SU-DHL-6 (cell line): ENCODE results near the gene DCTN2.

Experiments used
- H2AFZ ChIP-seq: fragments of 200-600 bp; sonication (generic); 2 replicates; pipeline ENCODE4 v1.6.1; 2014; ENCODE audit warnings: low read depth, mild to moderate bottlenecking, moderate library complexity, mixed read lengths, antibody characterized with exemption, low read length; ENCODE audit not compliant: severe bottlenecking
- H3F3A ChIP-seq: fragments of 200-600 bp; shearing (Covaris generic); 2 replicates; pipeline ENCODE4 v1.6.0; 2016; ENCODE audit warnings: antibody characterized with exemption, mild to moderate bottlenecking; ENCODE audit not compliant: insufficient read depth
- H3K27ac ChIP-seq: fragments of 200-600 bp; sonication (generic); 2 replicates; pipeline ENCODE4 v1.5.1; 2016; ENCODE audit warnings: low read depth, mild to moderate bottlenecking, low read length, moderate library complexity, mixed read lengths
- H3K27me3 ChIP-seq: fragments of 200-600 bp; sonication (generic), shearing (Covaris generic); 2 replicates; pipeline ENCODE4 v1.6.0; 2014; ENCODE audit warnings: mild to moderate bottlenecking, low read length
- H3K36me3 ChIP-seq: fragments of 200-600 bp; sonication (generic); 2 replicates; pipeline ENCODE4 v1.6.1; 2014; ENCODE audit warnings: mild to moderate bottlenecking, low read length, mixed read lengths
- H3K4me2 ChIP-seq: fragments of 300-600, 200-600 bp; shearing (Covaris generic), sonication (generic); 2 replicates; pipeline ENCODE4 v1.6.0; 2014; ENCODE audit warnings: low read length, low read depth, mild to moderate bottlenecking; ENCODE audit not compliant: poor library complexity, severe bottlenecking
- H3K4me3 ChIP-seq: fragments of 200-600 bp; sonication (generic); 2 replicates; pipeline ENCODE4 v1.5.1; 2014; ENCODE audit warnings: antibody characterized with exemption, low read length, mild to moderate bottlenecking, mixed read lengths; ENCODE audit not compliant: insufficient read depth, poor library complexity, severe bottlenecking
- H3K79me2 ChIP-seq: fragments of 200-600 bp; sonication (generic); 2 replicates; pipeline ENCODE4 v1.6.1; 2014; ENCODE audit warnings: mild to moderate bottlenecking, low read length, moderate library complexity; ENCODE audit not compliant: insufficient read depth
- H3K9ac ChIP-seq: fragments of 200-600 bp; sonication (generic); 2 replicates; pipeline ENCODE4 v1.7.0; 2014; ENCODE audit warnings: mild to moderate bottlenecking, low read length
- H3K9me2 ChIP-seq: fragments of 200-600 bp; sonication (generic); replicated peaks from 2 replicates; pipeline ENCODE4 v1.6.1; 2014; ENCODE audit warnings: low read length; ENCODE audit not compliant: insufficient read depth
- H3K9me3 ChIP-seq: fragments of 200-600 bp; sonication (generic); 2 replicates; pipeline ENCODE4 v1.6.1; 2014; ENCODE audit warnings: low read length, mixed read lengths; ENCODE audit not compliant: insufficient read depth
- H4K20me1 ChIP-seq: fragments of 200-600 bp; sonication (generic); 2 replicates; pipeline ENCODE4 v1.6.1; 2014; ENCODE audit warnings: low read depth, mild to moderate bottlenecking, antibody characterized with exemption, low read length, moderate library complexity, mixed read lengths
- EZH2phosphoT487 ChIP-seq: fragments of 200-600 bp; sonication (generic), shearing (Covaris generic); conservative IDR thresholded peaks from 2 replicates; pipeline ENCODE4 v1.6.1; 2018; ENCODE audit warnings: mild to moderate bottlenecking, antibody characterized with exemption, low read length, moderate library complexity, mixed read lengths
- TF ChIP-seq, protein P1 (sequence below): fragments of 200-600 bp; sonication (generic); IDR thresholded peaks from one replicate; pipeline ENCODE4 v1.5.1; 2017; ENCODE audit warnings: antibody characterized with exemption, mild to moderate bottlenecking, low read length, moderate library complexity; ENCODE audit not compliant: insufficient read depth, poor library complexity, severe bottlenecking

The DCTN2 gene

GRCh38 chr12:57498571-57498970 is 48.4 kb downstream of the DCTN2 start:
- Histone ChIP-seq H2AFZ (no peak overlapping the region), H3K9ac (no peak overlapping the region), H3K27me3 (no peaks in the 10 kb centered on the region), H3F3A (no peaks in the 10 kb centered on the region), H3K27ac (no peak overlapping the region), H4K20me1 (no peaks in the 10 kb centered on the region), H3K4me2 (no peak overlapping the region), H3K79me2 (no peaks in the 10 kb centered on the region), H3K9me3 (no peaks in the 10 kb centered on the region), H3K9me2 (no peaks in the 10 kb centered on the region), H3K4me3 (no peak overlapping the region), H3K36me3 (peaks cover 26% of the 10 kb centered on the region)
- no peak for TF ChIP-seq EZH2phosphoT487
- TF ChIP-seq, protein P1, sequence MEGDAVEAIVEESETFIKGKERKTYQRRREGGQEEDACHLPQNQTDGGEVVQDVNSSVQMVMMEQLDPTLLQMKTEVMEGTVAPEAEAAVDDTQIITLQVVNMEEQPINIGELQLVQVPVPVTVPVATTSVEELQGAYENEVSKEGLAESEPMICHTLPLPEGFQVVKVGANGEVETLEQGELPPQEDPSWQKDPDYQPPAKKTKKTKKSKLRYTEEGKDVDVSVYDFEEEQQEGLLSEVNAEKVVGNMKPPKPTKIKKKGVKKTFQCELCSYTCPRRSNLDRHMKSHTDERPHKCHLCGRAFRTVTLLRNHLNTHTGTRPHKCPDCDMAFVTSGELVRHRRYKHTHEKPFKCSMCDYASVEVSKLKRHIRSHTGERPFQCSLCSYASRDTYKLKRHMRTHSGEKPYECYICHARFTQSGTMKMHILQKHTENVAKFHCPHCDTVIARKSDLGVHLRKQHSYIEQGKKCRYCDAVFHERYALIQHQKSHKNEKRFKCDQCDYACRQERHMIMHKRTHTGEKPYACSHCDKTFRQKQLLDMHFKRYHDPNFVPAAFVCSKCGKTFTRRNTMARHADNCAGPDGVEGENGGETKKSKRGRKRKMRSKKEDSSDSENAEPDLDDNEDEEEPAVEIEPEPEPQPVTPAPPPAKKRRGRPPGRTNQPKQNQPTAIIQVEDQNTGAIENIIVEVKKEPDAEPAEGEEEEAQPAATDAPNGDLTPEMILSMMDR = no peak

- Histone ChIP-seq H3K9me3 (no peaks in the 10 kb centered on the region), H3K4me2 (no peak overlapping the region), H3K9me2 (no peaks in the 10 kb centered on the region), H3F3A (no peaks in the 10 kb centered on the region), H3K79me2 (no peaks in the 10 kb centered on the region), H4K20me1 (no peaks in the 10 kb centered on the region), H2AFZ (no peak overlapping the region), H3K36me3 (peaks cover 26% of the 10 kb centered on the region), H3K27me3 (no peaks in the 10 kb centered on the region), H3K4me3 (no peak overlapping the region), H3K27ac (no peak overlapping the region), H3K9ac (no peak overlapping the region)
- TF ChIP-seq, protein P1 = no peak
- TF ChIP-seq EZH2phosphoT487 = no peak
These were observed 48.9 kb downstream of the DCTN2 start for GRCh38 chr12:57498132-57498502.

DNA sequence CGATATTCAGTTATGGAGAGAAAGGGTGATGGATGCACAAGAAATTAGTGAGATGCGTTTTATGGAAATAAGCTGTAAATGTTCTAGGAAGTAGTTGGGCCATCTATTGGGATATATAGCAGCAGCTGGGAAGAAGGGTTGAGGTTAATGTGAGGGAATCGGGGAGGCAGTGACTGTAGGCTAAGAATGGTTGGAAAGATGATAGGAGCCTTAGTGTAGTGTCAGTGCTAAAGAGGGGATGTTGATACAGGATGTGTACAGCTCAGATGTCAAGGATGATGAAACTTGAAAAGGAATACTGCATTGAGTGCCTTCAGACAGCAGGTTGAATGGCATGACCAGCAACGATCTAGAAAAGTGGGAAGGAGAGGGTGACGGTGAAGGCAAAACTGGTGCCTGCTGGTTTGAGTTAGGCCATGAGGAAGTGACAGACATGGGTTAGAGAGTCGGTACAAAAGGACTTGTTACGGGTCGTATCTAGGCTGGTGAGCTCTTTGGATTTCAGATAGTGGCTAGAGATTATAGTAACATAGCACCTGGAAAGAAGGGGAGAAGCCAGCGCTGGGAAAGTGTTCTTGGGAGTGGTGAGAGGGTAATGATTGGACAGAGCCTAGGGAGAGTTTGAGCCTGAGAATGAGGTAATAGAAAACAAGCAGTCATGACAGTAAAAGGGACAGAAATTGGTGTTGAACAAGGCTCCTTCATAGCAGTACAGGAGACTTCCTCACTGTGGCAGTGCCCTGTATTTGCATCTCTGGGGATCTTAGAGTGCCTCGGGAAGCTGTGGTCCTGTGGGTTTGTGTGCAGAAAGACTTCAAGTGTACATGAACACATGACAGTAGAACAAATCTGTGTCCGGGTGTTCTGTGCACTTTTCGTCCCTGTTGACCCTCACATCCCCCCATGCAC is 49.5 kb downstream of the DCTN2 start:
- no peak overlapping the region for H2AFZ ChIP-seq
- H3F3A ChIP-seq = 0 out of 2 replicates have a peak, but pooled peaks cover 5% of the 10 kb centered on the region
- TF ChIP-seq, protein P1 = no peak
- no peak for TF ChIP-seq EZH2phosphoT487
- no peak overlapping the region for H3K27ac ChIP-seq
- H4K20me1 ChIP-seq = no peaks in the 10 kb centered on the region
- H3K9me3 ChIP-seq = no peaks in the 10 kb centered on the region
- no peak overlapping the region for H3K4me2 ChIP-seq
- no peak overlapping the region for H3K9ac ChIP-seq
- no peaks in the 10 kb centered on the region for H3K79me2 ChIP-seq
- no peaks in the 10 kb centered on the region for H3K27me3 ChIP-seq
- peaks cover 32% of the 10 kb centered on the region for H3K36me3 ChIP-seq
- no peaks in the 10 kb centered on the region for H3K9me2 ChIP-seq
- H3K4me3 ChIP-seq = no peak overlapping the region
